Measurements from ENCODE around the gene MRTFB.
"Not testable (repeated sequence)": the region's sequence is repeated elsewhere in the genome, so short reads cannot be mapped to it uniquely, and the experiment has no call there.

Gene MRTFB, protein sequence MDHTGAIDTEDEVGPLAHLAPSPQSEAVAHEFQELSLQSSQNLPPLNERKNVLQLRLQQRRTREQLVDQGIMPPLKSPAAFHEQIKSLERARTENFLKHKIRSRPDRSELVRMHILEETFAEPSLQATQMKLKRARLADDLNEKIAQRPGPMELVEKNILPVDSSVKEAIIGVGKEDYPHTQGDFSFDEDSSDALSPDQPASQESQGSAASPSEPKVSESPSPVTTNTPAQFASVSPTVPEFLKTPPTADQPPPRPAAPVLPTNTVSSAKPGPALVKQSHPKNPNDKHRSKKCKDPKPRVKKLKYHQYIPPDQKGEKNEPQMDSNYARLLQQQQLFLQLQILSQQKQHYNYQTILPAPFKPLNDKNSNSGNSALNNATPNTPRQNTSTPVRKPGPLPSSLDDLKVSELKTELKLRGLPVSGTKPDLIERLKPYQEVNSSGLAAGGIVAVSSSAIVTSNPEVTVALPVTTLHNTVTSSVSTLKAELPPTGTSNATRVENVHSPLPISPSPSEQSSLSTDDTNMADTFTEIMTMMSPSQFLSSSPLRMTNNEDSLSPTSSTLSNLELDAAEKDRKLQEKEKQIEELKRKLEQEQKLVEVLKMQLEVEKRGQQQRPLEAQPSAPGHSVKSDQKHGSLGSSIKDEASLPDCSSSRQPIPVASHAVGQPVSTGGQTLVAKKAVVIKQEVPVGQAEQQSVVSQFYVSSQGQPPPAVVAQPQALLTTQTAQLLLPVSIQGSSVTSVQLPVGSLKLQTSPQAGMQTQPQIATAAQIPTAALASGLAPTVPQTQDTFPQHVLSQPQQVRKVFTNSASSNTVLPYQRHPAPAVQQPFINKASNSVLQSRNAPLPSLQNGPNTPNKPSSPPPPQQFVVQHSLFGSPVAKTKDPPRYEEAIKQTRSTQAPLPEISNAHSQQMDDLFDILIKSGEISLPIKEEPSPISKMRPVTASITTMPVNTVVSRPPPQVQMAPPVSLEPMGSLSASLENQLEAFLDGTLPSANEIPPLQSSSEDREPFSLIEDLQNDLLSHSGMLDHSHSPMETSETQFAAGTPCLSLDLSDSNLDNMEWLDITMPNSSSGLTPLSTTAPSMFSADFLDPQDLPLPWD

DNA sequence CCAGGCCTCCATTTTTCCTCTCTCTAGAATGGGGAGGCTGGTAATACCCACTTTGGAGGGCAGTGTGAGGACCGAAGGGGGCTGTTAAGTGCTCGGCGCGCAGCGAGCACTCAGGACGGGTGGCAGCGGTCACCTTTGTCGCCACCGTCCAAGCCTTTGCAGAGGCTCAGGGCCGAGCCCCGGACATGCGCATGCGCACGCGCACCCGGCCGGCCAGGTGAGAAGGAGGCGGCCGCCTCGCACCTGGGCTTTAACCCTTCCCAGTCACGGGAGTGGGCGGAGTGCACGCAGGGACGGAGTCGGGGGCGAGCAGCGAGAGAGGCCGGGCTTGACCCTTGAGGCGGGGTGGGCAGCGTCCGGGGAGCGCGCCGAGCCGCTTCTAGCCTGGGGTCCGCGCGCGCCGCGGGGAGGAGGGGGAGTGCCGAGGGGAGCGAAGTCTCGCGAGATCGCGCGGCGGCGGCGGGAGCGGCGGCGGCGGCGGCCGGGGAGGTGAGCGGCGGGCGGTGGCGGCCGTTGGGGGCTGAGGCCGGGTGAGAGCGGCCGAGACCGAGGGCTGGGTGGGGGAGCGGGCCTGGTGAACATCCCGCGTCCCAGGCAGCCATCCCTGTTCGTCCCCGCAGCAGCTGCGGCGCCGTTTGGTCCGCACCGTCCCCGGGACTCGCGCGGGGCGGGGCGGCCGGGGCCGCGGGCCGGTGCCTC lies at the start of gene MRTFB:
MRTFB (plus strand) TSS at position 443 of the 699 bp plus-strand sequence. CDS start 69,288 bp downstream, outside the sequence.
- DNase-seq (ENCODE audit: extremely low read depth in 1 of 2, low read depth in 1 of 2) = peak; percentile 46 to 77

DNA sequence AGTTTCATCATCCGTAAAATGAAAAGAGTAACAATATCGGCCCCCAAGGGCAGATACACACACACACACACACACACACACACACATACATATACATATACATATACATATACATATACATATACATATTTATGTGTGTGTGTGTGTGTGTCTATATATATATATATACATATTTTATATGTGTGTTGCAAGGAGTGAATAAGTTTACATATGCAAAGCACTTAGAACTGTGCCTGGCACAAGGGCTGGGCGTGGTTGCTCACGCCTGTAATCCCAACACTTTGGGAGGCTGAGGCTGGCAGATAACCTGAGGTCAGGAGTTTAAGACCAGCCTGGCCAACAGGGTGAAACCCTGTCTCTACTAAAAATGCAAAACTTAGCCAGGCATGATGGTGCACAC lies 47.6 kb upstream of the MRTFB start:
- not testable (repeated sequence) for DNase-seq (ENCODE audit: extremely low read depth in 1 of 2, low read depth in 1 of 2)

DNA sequence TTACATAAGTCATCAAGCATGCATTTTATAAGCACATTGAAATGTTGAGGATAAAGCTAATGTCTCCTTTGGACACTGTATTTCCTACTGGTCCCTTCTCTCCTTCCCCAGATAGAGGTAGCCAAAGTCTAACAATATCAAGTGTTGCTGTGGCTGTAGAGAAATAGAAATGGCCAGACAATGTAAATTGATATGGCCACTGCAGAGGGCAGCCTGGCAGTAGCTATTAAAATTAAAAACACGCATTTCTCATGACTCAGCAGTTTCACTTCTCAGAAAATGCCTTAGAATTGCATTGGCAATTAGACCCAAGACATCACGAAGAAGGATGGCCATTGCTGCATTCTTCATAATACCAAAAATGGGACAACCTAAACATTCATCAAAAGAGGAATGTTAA lies 46.8 kb upstream of the MRTFB start:
- DNase-seq (ENCODE audit: extremely low read depth in 1 of 2, low read depth in 1 of 2) = no peak

DNA sequence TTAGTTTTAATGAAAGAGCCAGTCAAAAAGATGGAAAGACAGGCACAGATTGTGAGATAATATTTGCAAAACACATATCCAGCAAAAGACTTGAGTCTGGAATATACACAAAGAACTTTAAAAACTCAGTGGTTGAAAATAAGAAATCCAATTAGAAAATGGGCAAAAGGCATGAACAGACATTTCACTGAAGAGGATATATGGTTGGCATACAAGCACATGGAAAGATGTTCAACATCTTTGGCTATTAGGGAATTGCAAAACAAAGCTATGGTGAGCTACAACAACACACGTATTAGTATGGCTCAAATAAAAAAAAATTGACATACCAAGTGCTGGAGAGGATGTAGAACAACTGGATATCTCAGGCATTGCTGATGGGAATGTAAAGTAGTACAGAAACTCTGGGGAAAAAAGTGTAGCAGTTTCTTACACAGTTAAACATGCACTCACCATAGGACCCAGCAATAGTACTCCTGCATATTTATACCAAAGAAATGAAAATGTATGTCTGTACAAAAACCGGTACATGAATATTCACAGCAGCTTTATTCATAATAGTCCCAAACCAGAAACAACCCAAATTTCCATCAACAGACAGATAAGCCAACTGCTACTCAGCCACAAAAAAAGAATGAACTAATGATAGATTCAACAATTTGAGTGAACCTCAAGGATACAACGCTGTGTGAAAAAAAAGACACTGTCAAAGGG lies 44.4 kb upstream of the MRTFB start:
- DNase-seq (ENCODE audit: extremely low read depth in 1 of 2, low read depth in 1 of 2) = no peak

DNA sequence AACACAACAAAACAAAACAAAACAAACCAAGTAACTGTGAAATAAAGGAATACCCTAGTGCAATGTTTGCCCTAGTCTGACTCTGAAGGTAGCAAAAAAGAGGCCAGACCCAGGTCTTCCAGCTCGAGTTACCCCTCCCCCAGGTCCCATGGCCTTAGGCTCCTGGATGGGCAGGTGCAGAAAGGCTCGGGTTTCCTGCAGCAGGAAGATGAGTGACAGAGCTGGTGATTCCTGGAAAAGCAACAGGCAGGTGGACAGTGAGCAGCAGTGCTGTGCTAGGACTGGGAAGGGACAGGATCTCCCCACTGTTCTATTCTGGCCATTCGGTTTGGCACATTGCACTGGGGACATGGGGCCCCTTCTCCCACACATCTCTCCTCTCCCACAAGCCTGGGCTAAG lies 42.9 kb upstream of the MRTFB start:
- no peak for DNase-seq (ENCODE audit: extremely low read depth in 1 of 2, low read depth in 1 of 2)

DNA sequence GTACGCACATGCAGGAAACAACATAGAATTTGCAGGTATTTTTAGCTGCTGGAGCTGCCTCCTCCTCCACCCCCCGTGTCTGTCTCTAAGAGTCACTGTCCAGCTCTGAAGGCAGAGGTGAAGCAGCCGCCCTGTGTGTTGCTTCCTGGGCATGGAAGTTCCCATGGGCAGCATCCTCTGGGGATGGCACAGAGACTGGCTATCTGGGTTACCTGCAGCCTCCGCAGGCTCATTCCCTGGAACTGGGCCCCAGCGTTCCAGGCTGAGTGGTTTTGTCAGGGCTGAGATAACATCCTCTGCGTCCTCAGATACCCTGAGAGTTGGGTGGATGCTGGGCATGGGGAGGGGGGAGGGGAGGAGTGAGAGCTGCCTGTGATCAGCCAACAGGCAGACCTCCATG lies 41.5 kb upstream of the MRTFB start:
- DNase-seq (ENCODE audit: extremely low read depth in 1 of 2, low read depth in 1 of 2) = no peak

DNA sequence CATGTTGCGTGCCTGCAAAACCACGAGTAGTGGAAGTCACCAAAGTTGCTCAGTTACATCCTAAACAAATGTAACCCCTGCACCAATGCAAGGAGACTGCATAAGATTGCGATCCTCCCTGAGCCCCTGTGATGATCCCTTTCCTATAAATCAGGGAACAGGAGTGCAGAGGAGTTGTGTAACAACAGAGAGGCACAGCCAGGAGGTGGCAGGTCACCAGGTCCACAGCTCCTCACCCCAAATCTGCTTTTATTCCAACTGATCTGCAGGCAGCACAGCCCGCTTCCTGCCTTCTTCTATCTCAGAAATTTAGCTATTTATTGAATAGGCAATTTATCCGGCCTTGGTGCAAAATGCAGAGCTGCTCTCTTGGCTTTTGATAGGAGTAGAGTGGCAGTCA lies 36.0 kb upstream of the MRTFB start:
- no peak for DNase-seq (ENCODE audit: extremely low read depth in 1 of 2, low read depth in 1 of 2)

DNA sequence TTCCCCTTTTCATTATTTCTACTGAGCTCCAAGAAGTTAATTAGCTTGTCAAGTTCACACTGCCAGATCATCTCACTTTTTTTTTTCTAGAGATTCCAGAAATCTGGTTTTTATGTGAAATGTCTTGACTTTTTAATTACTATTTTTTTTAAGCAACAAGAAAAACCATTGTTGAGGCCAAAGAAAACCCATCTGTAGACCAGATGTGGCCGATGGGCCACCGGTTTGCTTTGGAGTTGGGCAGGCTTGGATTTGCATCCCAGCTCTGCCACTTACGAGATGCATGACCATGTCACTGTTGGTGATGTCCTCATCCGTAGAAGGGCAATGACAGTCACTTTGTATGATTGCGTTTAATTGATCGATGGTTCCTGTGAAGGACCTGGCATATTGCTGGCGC lies 34.2 kb upstream of the MRTFB start:
- DNase-seq (ENCODE audit: extremely low read depth in 1 of 2, low read depth in 1 of 2) = no peak

DNA sequence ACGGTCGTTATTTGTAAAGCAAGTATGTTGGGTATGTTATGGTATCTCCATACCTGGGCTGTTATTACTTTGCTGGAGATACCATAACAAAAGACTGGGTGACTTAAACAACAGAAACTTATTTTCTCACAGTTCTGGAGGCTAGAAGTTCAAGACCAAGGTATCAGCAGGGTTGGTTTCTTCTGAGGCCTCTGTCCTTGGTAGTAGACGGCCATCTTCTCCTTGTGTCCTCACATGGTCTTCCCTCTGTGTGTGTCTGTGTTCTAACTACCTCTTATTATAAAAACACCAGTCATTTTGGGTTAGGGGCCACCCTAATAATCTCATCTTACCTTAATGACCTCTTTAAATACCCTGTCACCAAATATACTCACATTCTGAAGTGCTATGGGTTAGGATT lies 33.2 kb upstream of the MRTFB start:
- DNase-seq (ENCODE audit: extremely low read depth in 1 of 2, low read depth in 1 of 2) = no peak

DNA sequence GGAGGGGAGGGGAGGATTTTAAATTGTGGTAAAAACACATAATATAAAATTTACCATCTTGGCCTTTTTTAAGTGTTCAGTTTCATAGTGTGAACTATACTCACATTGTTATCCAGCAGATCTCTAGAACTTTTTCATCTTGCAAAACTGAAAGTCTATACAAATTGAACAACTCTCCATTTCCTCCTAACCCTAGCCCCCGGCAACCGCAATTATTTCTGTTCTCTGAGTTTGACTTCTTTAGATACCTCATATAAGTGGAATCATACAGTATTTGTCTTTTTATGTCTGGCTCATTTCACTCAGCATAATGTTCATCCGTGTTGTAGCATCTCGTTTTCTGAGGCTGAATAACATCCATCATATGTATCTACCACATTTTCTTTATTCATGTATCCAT lies 30.0 kb upstream of the MRTFB start:
- DNase-seq (ENCODE audit: extremely low read depth in 1 of 2, low read depth in 1 of 2) = no peak

DNA sequence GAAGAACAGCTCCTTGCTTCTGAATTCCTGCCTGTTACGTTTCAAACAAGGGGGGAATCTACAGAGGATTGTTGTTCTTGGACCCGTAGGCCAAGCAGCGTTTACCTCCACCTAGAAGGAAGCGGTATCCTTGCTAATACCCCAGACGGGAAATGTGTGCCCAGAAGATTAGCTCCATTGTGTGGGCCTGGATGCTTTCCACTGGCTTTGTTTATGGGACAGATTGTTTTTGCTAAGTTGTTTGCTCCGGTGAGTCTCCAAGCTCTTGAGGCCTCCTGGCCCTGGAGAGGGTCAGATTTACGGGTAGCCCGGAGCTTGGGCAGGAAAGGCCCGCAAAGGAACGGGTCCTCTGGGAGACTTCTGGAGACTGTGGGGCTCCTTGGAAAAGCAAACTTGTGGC lies 28.4 kb upstream of the MRTFB start:
- DNase-seq (ENCODE audit: extremely low read depth in 1 of 2, low read depth in 1 of 2) = no peak

DNA sequence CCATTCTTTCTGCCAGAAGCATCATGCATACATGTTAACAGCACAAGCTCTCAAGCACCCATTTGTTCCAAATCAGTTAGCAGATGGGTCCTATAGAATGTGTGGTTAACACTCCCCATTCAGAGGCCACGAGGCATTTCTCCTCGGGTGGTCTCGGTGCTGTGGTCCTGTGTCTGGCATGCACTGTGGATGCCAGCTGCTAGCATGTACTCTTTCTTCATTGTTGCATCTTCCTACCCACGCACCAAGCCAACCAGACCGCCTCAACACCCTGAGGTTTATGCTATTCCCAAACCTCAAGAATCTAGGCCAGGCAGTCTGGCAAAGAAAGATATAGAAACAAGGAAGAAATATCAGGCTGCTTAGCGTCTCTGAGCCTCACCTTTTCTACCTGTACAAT lies 27.8 kb upstream of the MRTFB start:
- DNase-seq (ENCODE audit: extremely low read depth in 1 of 2, low read depth in 1 of 2) = no peak

DNA sequence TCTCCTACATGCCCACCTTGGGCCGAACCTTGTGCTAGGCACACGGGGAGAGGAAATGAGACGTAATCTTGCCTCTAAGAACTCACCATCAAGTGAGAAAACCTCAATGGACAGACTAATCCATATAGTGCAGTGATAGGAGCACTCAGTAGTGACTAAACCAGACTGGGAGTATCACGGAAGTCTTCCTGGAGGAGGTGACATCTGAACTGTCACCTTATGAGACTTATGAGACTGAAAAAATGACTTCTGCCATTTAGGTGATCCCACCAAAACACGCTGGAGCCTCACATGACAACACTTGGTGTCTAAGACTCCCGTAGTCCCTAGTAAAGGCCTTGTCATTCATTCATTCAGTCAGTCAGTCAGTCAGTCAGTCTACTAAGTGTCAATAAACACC lies 27.3 kb upstream of the MRTFB start:
- DNase-seq (ENCODE audit: extremely low read depth in 1 of 2, low read depth in 1 of 2) = no peak

DNA sequence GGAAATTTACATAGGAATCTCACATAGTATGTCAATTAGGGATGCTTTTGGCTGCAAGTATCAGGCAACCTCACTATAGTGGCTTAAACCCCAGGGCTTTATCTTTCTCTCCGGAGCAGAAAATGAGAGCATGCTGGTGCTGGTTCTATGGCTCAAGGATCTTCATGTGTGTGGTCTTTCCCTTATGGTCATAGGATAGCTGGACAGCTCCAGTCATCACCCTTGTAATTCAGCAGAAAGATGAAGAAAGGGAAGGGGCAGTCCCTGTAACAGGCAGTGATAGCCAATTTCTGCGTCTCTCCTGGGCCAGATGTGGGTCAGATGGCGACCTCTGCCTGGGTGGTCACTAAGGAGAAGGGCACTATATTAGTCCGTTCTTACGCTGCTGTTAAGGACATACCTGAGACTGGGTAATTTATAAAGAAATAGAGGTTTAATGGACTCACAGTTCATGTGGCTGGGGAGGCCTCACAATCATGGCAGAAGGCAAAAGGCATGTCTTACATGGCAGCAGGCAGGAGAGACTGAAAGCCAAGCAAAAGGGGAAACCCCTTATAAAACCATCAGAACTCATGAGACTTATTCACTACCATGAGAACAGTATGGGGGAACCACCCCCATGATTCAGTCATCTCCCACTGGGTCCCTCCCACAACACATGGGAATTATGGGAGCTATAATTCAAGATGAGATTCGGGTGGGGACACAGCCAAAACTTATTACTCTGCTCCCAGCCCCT lies 23.8 kb upstream of the MRTFB start:
- DNase-seq (ENCODE audit: extremely low read depth in 1 of 2, low read depth in 1 of 2) = not testable (repeated sequence)

DNA sequence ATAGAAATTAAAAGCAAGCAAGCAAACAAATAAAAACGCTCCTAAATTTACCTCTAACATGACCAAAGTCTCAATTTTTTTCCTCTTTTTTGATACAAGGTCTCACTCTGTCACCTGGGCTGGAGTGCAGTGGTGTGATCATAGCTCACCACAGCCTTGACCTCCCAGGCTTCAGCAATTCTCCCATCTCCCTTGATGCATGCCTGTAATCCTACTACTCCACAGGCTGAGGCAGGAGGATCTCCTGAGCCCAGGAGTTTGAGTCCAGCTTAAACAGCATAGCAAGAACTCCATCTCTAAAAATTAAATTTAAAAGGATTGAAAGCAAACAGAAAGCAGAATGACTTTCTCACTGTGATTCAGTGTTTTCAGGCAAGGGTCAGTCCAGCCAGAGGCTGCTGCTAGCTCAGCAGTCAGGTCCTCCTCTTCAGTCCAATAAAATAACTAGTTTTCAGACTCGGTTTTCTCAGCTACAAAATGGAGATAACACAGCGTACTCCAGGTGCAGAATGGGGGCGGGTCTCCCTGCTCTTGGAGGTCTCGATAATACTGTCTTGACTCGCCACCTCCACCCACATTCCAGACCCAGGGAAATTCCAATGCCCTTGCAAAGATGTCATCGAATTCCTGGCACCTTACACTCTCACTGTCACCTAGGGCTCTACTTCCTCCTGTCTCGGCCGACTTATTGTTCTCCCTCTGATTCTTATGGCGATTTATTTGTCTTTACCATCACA lies 20.7 kb upstream of the MRTFB start:
- DNase-seq (ENCODE audit: extremely low read depth in 1 of 2, low read depth in 1 of 2) = no peak

DNA sequence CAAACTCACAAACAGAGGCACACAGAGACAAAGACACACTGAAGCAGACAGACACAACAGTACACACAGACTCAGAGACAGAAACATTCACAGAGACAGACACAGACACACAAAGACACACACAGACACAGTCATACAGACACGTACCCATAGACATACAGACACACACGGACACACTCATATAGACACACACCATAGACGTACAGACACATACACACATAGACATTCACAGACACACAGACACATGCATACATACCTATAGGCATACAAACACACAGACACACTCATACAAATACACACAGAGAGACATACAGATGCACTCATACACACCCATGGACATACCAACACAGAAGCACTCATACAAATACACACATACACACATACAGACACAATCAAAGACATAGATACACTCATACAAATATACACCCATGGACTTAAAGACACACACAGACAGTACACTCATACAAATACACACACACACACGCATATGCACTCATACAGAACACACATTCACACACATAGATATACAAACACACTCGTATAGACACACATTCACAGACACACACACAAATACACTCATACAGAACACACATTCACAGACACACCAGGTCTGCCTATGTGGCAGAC lies 19.9 kb upstream of the MRTFB start:
- DNase-seq (ENCODE audit: extremely low read depth in 1 of 2, low read depth in 1 of 2) = no peak

DNA sequence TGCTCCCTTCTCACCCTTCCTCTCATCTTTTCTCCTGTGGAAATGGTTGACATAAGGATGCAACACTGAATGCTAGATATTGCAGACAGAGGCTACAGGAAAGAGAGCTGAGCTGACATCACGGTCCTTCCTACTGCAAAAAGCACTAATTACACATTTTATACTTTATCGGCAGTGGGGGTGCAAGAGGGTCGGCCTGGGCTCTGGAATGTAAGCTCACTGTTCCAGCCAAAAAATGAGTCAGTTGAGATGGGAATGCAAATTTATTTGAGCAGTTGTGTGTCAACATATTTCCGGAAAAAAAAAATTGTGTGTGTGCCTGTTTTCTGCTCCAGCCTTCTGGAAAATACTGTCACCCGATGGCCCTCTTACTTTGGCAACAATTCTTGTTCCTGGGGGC lies 14.1 kb upstream of the MRTFB start:
- no peak for DNase-seq (ENCODE audit: extremely low read depth in 1 of 2, low read depth in 1 of 2)

DNA sequence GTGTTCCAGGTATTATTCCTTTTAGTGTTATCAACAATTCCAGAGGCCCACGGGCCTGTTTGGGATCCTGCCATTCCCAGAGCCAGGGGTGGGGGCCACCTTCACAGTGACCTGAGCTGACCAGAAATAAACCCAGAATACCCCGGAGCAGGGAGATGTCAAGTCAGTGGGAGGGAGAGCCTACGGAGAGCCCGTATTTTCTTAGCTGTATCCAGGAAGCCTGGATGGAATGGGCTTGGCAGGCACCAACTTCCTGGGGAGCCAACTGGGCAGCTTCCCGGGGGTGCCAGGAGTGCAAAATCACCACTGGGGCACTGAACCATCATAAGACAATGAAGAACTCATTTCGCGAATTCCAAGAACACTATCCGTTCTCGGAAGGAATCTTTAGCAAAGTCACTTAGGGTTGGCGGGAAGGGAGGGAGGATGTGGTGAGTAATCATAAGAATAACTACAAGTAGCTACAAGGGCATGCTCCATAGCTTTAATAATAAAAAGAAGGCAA lies 13.2 kb upstream of the MRTFB start:
- DNase-seq (ENCODE audit: extremely low read depth in 1 of 2, low read depth in 1 of 2) = no peak

All from activated CD8-positive, alpha-beta memory T cell treated with anti-CD3 and anti-CD28 coated beads for 1 hour (primary cell).